Measurements from ENCODE around the gene CHCHD10.

The CHCHD10 gene

DNA sequence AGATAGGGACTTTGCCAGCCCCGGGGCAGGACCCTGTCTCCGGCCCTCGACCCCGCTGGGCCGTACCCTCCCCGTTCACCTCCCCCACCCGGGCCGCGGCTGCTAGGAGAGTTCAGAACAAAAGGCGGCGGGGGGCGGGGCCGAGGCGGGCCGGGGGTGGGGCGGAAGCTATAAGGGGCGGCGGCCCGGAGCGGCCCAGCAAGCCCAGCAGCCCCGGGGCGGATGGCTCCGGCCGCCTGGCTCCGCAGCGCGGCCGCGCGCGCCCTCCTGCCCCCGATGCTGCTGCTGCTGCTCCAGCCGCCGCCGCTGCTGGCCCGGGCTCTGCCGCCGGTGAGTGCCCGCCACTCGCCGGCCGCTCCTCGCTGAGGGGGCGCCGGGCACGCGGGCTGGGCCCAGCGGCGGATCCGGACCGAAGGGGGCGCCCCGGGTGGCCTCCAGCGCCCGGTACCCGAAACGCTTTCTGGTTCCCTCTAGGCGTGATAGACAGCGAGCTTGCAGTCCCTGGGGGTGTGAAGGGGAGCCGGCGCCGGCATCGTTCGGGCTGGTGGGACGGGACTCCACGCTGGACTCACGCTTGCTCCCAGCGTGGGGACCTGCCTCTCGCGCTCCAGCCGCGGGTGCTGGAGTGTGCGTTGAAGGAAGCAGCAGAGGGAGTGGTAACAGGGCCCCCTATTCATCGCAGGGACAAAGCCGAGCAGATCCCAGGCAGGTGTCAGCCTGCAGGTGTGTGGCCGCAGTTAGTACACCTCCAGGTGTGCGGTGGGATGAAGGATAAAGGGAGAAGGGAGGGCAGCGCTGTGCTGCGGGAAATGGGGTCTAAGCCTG is 5.1 kb upstream of the CHCHD10 start, which contains the start of gene MMP11:
Gene MMP11, plus strand, starts transcription at position 201 of the 825 bp plus-strand sequence. Its CDS starts 22 bp downstream, at position 223.
- DNase-seq (ENCODE audit: low spot score) = no peak

DNA sequence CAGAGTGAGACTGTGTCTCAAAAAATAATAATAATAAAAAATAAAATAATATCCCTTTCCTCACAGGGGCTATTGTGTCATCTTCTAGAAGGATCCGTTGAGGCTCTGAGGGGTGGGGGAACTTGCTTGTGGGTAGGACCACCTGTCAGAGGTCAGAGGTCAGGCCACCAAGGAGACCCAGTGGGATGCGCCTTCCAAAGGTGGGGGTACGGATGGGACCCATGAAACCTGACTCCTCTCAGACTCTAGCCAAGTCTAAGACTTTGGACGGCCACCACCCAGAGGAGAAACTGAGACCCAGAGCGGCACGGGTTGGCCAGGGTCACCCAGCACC is 4.5 kb upstream of the CHCHD10 start:
- DNase-seq (ENCODE audit: low spot score) = no peak

DNA sequence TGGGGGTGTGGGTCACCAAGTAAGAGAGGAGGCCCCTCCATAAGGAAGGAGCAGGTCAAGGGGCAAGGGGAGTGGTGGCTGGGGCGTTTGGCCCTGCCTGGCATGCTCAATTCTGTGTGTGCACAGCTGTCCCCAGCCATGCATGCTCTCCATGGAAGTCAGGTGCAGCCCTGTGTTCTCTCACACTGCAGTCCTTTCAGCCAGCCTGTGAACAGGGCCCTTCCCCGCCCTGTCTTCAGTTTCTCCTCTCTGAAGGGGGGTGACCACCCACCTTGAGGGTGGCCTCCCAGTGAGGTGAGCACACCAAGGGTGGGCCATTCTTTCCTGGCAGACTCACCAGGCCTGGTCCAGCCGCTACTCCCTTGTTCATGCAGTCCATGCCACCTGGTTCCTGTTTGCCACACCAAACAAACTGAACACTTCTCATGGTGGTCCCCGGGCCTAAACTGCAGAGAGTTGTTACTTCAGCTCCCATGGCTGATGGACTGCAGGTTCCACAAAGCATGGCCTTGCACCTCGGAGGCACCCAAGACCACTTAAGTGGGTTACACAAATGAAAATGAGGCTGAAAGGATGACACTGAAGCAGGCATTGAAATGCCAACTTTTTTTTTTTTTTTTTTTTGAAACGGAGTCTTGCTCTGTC is 1.7 kb upstream of the CHCHD10 start:
- DNase-seq (ENCODE audit: low spot score) = no peak

GRCh38 chr22:23767303-23767672 is 484 bp downstream of the CHCHD10 start:
- DNase-seq (ENCODE audit: low spot score) = no peak

- DNase-seq (ENCODE audit: low spot score) = no peak
Observed at GRCh38 chr22:23764899-23765881, 2.6 kb downstream of the CHCHD10 start.

DNA sequence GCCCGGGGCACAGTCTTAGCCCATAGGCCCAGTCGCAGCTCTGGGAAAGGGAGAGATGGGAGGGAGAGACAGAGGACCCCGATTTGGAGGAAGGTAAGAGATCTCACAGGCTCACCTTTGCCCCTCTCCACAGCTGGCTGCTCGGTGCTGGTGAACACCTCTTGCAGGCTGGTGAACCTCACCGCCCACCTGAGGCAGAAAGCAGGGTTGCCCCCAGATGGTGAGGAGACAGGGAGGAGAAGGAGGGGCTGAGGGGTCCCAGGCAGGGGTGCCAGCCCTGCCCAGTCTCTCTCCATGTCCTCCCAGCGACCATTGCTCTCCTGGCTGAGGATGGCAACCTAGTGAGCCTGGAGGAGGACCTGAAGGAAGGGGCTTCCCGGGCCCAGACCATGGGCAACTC is 3.8 kb downstream of the CHCHD10 start:
- no peak for DNase-seq (ENCODE audit: low spot score)

- peak; percentile 37 for DNase-seq (ENCODE audit: low spot score)
Observed at GRCh38 chr22:23763579-23763945, 4.2 kb downstream of the CHCHD10 start.

GRCh38 chr22:23762842-23763578 is 4.8 kb downstream of the CHCHD10 start, which contains the start of gene C22orf15:
C22orf15 (plus strand) TSS chr22:23762990; CDS start chr22:23763307, 317 bp downstream.
- no peak for DNase-seq (ENCODE audit: low spot score)

DNA sequence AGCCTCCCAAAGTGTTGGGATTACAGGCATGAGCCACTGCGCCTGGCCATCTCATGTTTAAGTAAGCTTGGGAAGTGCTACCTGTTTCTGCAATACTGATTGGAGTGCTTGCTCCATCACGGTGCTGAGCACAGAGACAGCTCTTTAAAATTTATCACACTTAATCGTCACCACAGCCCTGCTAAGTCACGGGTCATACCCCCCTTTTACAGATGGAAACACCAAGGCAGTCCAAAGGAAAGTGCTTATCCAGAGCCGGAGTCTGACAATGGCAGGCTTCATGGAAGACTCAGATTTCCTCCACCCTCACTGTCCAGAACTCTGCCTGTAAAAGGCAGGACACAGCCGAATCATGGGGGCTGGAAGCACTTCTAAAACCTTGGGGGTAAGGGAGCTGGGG is 7.7 kb downstream of the CHCHD10 start:
- DNase-seq (ENCODE audit: low spot score) = no peak

DNA sequence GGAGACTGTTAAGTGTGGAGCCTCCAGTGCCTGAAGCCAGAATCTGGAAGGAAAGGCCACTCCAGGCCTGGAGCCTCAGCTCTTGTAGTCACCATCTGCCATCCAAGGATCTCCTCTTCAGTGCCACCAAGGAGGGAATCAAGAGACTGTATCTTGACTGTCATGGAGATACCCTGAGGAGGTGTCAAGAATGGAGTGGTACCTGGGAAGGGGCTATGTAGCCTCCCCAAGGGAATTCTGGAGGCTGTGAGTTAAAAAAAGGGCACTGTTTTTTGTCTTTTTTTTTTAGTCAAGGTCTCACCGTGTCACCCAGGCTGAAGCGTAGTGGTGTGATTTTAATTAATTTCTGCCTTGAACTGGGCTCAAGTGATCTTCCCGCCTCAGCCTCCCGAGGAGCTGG is 8.2 kb downstream of the CHCHD10 start:
- DNase-seq (ENCODE audit: low spot score) = no peak

DNA sequence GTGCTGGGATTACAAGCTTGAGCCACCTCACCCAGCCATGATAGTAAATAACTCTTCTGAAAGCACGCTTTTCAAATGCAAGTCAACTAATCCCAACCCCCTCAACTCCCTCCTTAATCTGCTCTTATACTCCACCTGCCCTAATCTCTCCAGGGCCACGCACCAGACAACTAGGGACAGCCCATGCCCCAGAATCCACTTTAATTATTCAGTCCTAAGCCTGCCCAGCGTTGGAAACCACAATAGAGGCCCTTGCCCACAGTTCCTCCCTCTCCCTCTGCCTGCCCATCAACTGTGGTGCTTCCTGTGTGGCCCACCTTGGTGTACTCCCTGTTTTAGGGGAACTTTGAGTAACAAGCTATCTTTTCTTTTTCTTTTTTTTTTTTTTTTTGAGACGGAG is 10.9 kb downstream of the CHCHD10 start:
- DNase-seq (ENCODE audit: low spot score) = no peak

DNA sequence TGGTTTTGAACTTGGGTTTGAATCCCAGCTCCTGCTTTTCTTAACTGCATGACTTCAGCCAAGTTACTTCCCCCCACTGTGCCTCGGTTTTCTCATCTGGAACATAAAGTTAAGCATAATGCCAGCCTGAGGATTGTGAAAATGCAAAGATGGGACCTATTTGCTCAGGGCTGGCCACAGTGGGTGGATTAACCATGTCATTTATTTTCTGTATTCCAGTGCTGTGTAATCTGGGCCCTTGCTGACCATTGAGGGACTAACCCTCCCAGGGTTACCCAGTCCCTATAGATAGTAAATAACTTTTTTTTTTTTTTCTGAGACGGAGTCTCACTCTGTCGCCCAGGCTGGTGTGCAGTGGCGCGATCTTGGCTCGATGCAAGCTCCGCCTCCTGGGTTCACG is 12.1 kb downstream of the CHCHD10 start:
- no peak for DNase-seq (ENCODE audit: low spot score)

DNA sequence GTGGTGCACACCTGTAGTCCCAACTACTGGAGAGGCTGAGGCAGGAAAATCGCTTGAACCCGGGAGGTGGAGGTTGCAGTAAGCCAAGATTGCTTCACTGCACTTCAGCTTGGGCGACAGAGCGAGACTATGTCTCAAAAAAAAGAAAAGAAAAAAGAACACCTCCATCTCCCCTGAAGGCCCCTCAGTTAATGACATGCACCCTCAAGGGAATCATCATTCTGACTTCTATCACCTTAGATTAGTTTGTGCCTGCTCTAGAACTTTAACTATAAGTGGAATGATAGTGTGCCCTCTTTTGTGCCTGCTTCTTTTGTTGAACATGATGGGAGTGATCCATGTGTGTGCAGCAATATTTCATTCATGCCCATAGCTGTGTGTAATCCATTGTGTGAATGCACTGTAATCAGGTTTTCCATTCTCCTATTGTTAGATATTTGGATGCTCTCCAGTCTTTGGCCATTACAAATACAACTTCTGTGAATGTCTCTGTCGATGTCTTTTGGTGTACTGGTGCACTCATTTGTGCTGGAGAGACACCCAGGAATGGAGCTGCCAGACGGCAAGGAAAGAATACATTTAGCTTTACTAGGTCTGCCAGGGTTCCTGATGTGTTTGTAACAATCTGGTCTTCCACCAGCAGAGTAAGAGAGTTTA is 12.7 kb downstream of the CHCHD10 start:
- no peak for DNase-seq (ENCODE audit: low spot score)

DNA sequence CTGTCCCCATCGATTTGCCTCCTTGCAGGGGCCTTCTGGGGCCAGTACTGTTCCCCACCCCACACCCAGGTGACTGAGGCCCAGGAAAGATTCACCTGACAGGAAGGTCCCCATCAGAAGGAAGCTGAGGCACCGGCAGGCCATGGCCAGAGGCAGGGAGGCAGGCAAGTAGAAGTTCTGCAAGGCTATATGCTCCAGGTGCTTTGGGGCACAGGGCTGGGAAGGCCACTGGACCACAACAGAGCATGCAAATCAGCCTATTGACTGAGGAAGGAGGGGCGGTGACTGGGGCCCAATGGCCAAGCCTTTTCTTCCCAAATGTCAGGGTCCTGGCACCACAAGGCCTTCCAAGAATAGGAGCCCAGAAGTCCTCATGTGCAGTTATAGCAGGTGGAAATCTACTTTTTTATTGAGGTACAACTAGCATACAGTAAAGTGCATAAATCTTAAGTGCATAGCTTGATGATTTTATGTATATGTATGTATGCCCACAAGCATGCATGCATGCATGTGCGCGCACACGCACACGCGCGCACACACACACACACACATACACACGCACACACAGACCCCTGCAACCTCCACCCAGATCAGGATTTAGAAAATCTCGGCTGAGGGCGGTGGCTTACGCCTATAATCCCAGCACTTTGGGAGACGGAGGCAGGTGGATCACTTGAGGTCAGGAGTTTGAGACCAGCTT is 13.4 kb downstream of the CHCHD10 start, which contains the start of gene VPREB3:
Gene VPREB3, minus strand, starts transcription at position 206 of the 700 bp plus-strand sequence. Its CDS starts 62 bp downstream, at position 144.
- DNase-seq (ENCODE audit: low spot score) = no peak

- no peak for DNase-seq (ENCODE audit: low spot score)
Observed at GRCh38 chr22:23753385-23753784, 14.4 kb downstream of the CHCHD10 start.

- no peak for DNase-seq (ENCODE audit: low spot score)
Observed at GRCh38 chr22:23752750-23753149, 15.0 kb downstream of the CHCHD10 start.

- DNase-seq (ENCODE audit: low spot score) = no peak
Observed at GRCh38 chr22:23752090-23752691, 15.6 kb downstream of the CHCHD10 start.

GRCh38 chr22:23751441-23751996 is 16.3 kb downstream of the CHCHD10 start:
- no peak for DNase-seq (ENCODE audit: low spot score)

GRCh38 chr22:23750714-23751440 is 16.9 kb downstream of the CHCHD10 start, which contains the start of gene ZNF70:
ZNF70 (minus strand) TSS chr22:23751112; CDS start chr22:23745140, 5,972 bp downstream.
- DNase-seq (ENCODE audit: low spot score) = peak; percentile 72

All from activated CD4-positive, alpha-beta T cell treated with anti-CD3 and anti-CD28 coated beads, Interleukin-2, Interleukin-4, amounts not matched to agents 100 ng/mL and 50 ng/mL, durations not matched to agents 16 hours and 8 hours (primary cell).